DMS114 treated with DMSO at 0.1 percent for 48 hours (cell line): ENCODE data around the gene NSF.
"Not testable (repeated sequence)": the region's sequence is repeated elsewhere in the genome, so short reads cannot be mapped to it uniquely, and the experiment has no call there.

Experiments used
- DNase-seq: peaks from one replicate; lab custom pipeline; 2025; ENCODE audit not compliant: unreplicated experiment; lab: John Stamatoyannopoulos, UW

NSF gene

DNA sequence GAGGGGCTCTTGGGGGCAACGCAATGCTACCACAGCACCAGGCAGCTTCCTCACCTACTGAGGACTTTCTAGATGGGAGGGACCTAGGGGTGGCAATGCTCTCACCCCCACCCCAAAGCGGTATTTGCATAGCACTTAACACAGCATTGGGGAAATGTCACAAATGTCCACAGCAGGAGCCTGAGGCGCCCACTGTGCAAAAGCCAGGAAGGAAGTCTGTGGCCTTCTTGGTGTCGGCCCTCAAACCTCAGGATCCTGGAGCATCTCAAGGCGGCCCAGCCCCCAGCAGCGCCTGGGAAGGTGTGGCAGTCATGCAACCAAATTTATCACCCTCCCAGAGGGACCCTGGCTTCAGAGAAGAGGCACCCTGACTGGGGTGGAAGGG is 182.7 kb downstream of the NSF start:
- DNase-seq: no peak

- DNase-seq: no peak
These were observed 183.2 kb downstream of the NSF start for GRCh38 chr17:46773676-46774075.

DNA sequence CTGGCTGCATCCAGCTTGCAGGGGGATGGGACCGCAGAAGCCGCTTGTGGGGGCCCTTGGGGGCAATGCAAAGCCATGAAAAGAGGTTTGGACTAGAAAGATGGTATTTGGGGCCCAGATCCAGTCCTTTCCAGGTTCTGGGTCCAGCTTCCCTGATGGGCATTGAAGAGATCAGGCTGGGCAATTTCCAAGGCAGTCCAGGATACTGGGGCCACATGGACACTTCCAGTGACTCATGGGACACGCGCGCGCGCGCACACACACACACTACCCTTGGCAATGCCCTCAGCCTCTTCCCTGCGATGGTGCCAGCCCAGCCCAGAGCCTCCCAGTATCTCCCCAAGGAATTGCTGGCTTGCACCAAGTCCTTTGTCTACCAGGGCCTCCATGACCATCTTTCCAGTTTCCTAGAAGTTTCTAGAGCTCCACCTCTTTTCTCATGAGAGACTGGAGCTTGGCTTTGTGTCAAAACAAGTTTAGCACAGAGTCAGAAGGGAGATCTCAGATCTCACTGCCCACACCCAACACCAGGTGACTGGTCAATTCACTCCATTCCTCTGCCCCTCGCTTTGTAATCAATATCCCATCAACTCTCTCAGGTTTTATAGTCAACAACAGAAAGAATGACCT is 183.8 kb downstream of the NSF start:
- no peak for DNase-seq

- DNase-seq: no peak
These were observed 186.0 kb downstream of the NSF start for GRCh38 chr17:46776298-46777005.

DNA sequence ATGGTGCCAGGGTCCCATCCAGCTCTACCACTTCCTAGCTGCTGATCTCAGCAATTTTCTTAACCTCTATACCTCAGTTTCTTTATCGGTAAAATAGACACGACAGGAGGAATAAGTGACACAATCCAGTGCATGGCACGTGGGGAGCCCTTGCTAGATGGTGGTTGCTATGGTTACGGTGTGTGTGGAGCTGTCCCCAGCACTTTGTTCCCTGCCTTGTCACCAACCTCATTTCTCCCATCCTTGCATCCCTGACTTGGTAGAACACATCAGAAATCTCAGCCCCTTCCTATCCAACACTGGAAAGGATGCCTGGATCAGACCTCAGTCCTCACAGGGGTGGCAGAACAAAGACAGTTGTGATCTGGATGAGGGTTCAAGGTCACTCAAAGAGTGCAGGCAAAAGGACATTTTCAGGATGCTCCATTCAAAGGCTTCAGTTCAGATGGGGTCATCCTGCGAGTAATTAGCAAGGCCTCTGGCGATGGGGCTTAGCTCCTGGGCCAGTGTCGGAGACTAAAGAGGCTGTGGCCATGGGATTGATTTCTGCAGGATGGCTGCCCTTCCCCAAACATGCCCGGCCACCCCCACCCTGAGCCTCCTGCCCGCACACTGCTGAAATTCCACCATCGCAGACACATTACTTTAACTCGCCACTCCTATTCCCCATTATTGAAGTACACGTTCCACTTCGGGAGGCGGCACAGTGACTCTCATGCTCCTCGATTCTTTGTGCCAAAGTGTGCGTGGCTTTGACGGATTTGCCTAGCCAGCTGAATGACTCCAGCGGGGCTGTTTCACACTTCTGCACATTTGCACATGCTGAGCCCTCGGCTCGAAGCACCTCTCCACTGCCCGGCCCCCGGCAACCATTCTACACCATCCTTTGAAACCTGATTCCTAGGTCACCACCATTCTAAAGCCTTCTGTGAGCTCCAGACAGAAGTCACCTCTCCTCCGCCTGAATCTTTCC is 187.8 kb downstream of the NSF start:
- no peak for DNase-seq

- DNase-seq: no peak
These were observed 189.5 kb downstream of the NSF start for GRCh38 chr17:46780003-46780373.

DNA sequence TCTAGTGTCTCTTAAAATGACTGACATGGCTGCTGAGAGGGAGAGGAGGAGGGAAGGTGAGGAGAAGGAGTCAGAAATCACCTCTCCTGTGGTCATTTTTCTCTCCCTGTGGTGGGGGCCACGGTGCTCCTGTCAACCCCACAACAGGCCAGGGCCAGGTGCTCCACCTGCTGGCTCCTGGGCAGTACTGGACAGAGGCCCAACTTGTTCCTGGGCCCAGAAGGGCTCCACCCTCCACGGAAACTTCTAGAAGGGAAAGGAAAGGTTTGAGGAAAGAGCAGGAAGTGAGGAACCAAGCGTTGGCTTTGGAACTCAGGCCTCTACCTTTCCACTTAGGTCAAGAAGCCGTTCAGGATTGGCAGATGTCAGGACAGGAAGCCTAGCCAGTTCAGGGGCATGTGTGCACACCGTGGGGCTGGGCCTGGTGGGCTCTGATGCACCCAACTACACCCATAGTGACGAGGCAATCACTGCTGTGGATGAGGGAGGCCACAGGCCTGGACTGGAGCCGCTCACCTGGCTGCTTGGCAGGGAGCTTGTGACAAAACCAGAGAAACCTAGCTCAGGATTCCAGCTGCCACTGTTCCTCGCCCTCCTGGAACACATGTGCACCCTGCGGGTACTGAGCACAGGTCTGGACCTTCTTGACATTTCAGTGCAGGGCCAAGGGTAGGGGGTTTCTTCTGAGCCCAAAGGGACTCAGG is 191.9 kb downstream of the NSF start:
- DNase-seq: no peak

DNA sequence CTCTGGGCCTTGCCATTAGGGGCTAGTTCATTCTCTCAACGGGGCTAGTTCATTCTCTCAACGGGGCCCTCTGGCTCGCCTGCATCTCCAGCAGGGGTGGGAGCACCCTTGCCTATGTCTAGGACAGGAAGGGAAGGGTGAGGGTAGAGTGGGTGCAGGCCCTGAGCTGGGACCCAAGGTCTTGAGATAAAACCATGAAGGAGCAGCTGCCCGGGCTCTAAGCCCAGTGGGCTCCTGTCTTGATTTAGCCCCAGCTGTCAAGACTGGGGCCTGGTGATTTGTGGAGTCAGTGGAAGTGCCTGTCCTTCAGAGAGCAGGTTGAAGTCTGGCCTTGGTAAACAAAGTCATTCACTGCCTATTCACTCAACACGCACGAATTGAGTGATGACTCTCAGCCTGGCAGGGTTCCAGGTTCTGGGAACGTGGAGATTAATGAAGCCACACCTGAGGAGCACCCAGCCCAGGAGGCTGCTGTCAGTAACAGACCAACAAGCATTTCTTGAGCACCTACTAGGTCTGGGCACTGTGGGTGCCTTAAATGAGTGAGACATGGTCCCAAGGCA is 192.6 kb downstream of the NSF start:
- DNase-seq: no peak

DNA sequence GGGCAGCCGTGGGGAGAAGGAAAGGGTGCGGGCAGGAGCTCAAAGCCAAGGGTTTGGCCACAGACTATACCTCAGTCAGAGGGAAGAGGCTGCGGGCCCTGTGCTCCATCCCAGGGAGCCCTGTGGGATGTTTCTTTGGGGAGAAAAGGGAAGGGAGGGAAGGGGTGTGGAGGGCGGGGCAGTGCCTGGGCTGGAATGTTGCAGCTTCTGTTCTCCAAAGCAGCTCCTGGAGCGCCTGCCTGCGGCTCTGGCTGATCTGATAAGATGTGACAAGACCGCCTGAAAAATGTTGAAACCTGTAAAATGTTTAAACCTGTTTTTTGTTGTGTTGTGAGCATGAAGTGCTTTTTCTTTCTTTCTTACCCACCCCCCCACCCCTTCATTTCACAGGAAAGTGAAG is 195.2 kb downstream of the NSF start:
- DNase-seq: no peak

- DNase-seq: no peak
These were observed 197.0 kb downstream of the NSF start for GRCh38 chr17:46787478-46787877.

GRCh38 chr17:46788300-46788699 is 197.8 kb downstream of the NSF start:
- no peak for DNase-seq

DNA sequence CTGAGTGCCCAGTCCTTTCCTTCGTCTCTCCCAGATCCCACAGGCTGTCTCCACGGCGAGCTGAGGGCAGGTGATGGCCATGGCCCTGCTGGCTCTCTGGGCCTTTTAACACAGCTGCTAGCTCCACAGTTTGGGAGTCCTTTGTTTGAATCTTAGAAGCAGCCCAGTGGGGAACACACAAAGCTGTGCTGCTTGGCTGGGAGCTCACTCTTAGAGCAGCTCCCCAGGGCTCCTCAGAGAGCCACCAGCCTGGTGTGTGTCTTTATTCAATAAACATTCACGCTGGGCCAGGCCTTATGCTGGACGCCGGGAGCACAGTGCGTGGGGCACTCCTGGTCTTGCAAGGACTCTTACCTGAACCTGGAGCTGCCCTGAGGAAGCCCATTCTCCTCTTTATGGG is 198.3 kb downstream of the NSF start:
- no peak for DNase-seq

DNA sequence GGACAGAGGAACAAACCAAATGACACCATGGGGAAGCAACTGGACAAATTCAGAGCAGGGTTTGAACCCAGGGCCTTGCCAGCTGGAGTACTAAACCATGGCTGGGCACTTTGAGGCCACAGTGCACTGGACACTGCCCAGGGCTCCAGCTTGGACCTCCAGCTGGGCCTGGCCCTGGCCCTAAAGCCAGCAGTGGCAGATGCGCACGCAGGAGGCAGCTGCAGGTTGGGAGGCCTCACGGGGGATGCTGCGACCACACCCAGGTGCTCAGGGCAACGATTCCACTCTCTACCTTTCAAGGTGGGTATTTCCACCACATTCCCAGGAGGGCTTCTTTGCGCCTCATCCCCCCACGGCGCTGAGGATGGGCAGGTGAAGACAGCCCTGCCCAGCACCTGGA is 199.1 kb downstream of the NSF start:
- no peak for DNase-seq

- no peak for DNase-seq
These were observed 199.7 kb downstream of the NSF start for GRCh38 chr17:46790216-46790615.

- DNase-seq: no peak
These were observed 201.1 kb downstream of the NSF start for GRCh38 chr17:46791531-46791930.

DNA sequence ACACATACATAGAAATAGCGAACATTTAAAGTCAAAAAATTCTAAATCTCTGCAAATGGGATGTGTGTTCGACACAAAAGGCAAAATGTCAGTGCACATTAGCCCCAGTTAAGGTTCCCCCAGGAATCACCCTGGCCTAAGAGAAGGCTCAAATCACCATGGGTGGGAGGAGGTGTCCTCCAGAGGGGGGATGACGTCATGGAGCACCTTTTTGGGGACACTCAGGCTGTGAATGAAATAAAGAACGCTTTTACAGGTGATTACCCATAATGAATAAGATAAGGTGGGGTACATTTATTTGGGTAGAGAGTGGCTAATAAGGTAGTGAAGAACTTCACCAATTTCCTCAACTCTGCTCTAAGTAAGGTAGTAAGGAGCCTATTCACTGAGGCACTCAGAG is 201.6 kb downstream of the NSF start:
- no peak for DNase-seq

GRCh38 chr17:46793023-46793422 is 202.6 kb downstream of the NSF start:
- DNase-seq: not testable (repeated sequence)

GRCh38 chr17:46793541-46793940 is 203.1 kb downstream of the NSF start:
- no peak for DNase-seq

GRCh38 chr17:46794318-46794717 is 203.8 kb downstream of the NSF start:
- DNase-seq: no peak

DNA sequence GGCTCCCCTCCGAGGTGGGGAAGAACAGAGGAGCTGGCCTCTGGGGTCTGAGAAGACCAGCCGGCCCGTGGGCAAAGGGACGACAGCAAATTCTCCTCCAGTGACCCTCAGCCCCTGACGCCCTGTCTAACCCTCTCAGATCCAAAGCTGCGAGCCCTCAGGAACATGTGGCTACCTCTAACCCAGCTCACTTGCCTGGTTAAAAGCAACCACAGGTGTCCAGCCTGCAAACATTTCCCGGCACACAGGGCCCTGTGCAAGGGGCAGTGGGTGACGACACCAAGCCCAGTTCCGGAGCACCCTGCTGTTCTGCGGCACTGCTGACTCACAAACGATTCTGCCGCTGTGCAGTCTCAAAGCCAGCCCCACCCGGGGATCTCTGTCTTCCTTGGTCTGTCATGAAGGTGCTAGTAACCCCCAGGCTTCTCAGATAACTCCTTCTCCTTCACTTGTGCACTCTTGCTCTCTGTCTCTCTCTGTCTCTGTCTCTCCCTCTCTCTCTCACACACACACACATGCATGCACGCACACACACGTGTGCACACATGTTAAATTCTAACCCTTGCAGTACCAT is 205.0 kb downstream of the NSF start:
- no peak for DNase-seq

- DNase-seq: no peak
These were observed 205.6 kb downstream of the NSF start for GRCh38 chr17:46796084-46796483.
